ENCODE measurements around the gene TNNC1.

DNA sequence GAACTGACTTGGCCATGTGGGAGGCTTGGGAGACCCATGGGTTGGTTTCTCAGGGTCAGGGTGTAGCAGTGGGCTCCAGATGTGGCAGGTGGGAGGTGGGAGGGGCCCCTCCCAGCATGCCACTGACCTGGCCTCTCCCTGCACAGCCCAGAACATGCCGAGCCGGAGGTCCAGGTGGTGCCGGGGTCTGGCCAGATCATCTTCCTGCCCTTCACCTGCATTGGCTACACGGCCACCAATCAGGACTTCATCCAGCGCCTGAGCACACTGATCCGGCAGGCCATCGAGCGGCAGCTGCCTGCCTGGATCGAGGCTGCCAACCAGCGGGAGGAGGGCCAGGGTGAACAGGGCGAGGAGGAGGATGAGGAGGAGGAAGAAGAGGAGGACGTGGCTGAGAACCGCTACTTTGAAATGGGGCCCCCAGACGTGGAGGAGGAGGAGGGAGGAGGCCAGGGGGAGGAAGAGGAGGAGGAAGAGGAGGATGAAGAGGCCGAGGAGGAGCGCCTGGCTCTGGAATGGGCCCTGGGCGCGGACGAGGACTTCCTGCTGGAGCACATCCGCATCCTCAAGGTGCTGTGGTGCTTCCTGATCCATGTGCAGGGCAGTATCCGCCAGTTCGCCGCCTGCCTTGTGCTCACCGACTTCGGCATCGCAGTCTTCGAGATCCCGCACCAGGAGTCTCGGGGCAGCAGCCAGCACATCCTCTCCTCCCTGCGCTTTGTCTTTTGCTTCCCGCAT is 33.4 kb upstream of the TNNC1 start:
- TF ChIP-seq CTCF (IDR thresholded peaks at IDR 0.05; ENCODE audit: low read depth, low read length, missing input control) (no peak), TAF1 (conservative IDR thresholded peaks at IDR 0.05) (no peak), ATF3 (IDR thresholded peaks at IDR 0.05) (no peak), ZBTB33 (IDR thresholded peaks at IDR 0.05) (no peak), RAD21 (IDR thresholded peaks at IDR 0.05) (no peak), EGR1 (IDR thresholded peaks at IDR 0.05; ENCODE audit: low read depth in 2 of 2) (no peak), YY1 (IDR thresholded peaks at IDR 0.05) (no peak), FOXA1 (IDR thresholded peaks at IDR 0.05) (no peak), SP1 (IDR thresholded peaks at IDR 0.05) (no peak), GABPA (IDR thresholded peaks at IDR 0.05 in 1 of 2, conservative IDR thresholded peaks at IDR 0.05 in 1 of 2) (no peak), HNF4A (conservative IDR thresholded peaks at IDR 0.05) (no peak), RXRA (IDR thresholded peaks at IDR 0.05) (no peak)
- TF ChIP-seq, protein P1, sequence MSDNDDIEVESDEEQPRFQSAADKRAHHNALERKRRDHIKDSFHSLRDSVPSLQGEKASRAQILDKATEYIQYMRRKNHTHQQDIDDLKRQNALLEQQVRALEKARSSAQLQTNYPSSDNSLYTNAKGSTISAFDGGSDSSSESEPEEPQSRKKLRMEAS (IDR thresholded peaks at IDR 0.05) = no peak
- TF ChIP-seq, protein P2, sequence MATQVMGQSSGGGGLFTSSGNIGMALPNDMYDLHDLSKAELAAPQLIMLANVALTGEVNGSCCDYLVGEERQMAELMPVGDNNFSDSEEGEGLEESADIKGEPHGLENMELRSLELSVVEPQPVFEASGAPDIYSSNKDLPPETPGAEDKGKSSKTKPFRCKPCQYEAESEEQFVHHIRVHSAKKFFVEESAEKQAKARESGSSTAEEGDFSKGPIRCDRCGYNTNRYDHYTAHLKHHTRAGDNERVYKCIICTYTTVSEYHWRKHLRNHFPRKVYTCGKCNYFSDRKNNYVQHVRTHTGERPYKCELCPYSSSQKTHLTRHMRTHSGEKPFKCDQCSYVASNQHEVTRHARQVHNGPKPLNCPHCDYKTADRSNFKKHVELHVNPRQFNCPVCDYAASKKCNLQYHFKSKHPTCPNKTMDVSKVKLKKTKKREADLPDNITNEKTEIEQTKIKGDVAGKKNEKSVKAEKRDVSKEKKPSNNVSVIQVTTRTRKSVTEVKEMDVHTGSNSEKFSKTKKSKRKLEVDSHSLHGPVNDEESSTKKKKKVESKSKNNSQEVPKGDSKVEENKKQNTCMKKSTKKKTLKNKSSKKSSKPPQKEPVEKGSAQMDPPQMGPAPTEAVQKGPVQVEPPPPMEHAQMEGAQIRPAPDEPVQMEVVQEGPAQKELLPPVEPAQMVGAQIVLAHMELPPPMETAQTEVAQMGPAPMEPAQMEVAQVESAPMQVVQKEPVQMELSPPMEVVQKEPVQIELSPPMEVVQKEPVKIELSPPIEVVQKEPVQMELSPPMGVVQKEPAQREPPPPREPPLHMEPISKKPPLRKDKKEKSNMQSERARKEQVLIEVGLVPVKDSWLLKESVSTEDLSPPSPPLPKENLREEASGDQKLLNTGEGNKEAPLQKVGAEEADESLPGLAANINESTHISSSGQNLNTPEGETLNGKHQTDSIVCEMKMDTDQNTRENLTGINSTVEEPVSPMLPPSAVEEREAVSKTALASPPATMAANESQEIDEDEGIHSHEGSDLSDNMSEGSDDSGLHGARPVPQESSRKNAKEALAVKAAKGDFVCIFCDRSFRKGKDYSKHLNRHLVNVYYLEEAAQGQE (IDR thresholded peaks at IDR 0.05) = no peak

Data from liver (tissue), 3 donors.